Cardiac septum (tissue), 1 donor: ENCODE data around the gene KRT14. TPM values are rescaled to one million over a fixed set of nuclear protein-coding genes. Genes with fewer than 3 reads are reported as not detected.

Source experiments
- DNase-seq: peaks from one replicate; pipeline ENCODE4 v3.0.0-alpha.2; 2020; ENCODE audit warnings: low spot score
- intact Hi-C: fragments of 100-400 bp; cut with DNase I; formaldehyde crosslinking; loops from one replicate; pipeline ENCODE4 v1.14.0; 2022
- total RNA-seq: library from RNA; stranded (reverse); fragmentation: NEBNext Ultra II Directional; extraction: Animal tissue kit (Norgen Biotek cat#: 25700); gene quantifications from one replicate; pipeline ENCODE4 v1.2.1, GENCODE V29; 2021
- donor health status: DM: no; HTN: no; CAD: no.

KRT14 gene
- total RNA-seq, 1 donor from 2014 or later: not detected

DNA sequence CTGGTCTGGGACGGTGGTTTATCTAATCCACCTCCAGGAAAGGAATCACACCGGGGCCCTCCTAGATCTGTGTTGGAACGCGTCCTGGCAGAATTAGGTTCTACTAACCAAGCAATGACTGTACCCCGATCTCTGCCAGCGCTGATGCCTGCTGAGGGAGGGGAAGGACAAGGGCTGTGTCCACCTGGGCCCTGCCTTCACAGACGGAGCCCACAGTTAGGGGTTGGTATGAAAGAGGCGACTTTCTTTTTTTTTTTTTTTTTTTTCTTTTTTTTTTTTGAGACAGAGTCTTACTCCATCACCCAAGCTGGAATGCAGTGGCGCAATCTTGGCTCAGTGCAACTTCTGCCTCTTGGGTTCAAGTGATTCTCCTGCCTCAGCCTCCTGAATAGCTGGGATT is 48.7 kb downstream of the KRT14 start:
- intact Hi-C loops: no loop called here
- no peak for DNase-seq

DNA sequence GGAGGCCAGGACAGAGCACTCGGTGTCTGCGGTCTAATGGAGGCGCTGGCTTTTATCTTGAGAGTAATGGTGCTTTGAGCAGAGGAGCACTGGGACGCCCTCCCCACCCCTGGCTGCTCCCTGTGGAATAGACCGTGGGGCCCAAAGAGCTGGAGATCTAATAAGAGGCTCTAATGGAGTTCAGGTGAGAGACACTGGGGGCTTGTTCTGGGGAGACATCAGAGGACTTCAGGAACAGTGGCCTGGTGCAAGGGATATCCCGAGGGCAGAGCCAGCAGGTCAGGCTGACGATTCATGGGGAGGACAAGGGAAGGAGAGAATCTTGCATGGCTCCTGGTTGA is 49.1 kb downstream of the KRT14 start:
- no peak for DNase-seq
- intact Hi-C loops: no loop called here

DNA sequence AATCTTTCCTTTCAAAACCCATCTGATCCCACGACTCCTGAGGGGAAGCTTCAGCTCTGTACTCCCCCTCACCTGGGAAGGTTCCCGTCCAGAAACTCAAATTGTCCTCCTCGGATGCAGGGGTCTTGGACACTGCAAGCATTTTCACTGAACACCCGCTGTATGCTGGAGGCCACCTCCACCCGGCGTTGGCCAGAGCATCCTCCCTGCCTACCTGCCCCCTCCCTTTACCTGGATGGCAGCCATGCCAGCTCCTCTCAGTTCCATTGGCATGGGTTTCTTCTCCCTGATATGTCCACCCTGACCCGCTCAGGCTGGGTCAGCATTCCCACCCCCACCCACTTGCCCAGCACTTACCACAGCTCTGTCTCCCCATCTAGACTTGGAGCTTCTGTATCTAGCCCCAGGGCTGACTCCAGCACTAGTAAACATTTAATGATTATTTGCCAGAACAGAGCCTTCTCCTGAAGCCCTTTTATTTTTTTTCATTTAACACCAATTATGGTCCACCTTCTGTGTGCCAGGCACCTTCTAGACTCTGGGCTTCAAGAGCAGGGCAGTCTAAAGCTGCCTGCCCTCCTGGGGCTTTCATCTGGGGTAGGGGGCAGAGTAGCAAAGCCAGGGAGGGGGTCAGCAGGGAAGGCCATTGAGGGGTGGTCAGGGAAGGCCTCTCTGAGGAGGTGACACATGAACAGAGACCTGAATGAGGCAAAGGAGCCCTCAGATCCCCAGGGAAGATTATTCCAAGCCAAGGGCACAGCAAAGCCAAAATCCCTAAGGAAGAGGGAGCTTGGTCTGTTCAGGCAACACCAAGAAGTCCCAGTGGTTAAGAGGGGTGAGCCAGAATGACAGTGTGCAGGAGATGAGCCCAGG is 49.7 kb downstream of the KRT14 start:
- no peak for DNase-seq
- intact Hi-C loops: no loop called here

DNA sequence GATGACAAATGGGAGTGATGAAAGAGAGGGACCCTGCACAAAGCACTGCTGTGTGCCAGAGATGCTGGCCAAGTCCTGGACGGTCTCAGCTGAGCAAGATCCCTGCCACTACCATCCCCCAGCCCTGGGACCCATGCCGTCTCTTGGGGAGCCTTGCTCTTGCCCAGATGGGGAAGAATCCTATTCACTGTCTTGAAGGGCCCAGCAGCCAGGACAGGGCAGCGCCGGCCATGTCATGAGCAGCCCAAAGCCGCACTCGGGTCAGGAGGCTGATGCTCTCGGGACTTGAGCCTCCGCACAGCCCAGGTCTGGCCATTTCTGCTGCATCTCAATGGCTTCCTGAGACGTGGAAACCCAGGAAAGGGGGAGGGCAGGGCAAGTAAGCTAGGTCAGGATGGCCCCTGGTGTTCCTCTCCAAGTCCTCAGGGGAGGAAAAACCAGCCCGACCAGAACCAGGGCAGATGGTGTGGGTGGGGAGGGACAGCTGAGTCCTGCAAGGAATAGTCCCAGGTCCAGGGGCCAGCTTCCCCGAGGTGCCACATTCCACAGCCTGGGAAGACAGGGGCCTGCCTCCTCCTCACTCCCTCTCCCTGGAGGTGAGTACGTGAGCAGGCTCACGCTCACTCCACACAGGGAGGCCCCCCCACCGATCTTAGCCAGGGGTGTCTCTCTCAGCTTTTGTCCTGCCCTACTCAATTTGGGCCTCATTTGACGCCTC is 50.8 kb downstream of the KRT14 start:
- no peak for DNase-seq
- intact Hi-C loops: no loop called here

DNA sequence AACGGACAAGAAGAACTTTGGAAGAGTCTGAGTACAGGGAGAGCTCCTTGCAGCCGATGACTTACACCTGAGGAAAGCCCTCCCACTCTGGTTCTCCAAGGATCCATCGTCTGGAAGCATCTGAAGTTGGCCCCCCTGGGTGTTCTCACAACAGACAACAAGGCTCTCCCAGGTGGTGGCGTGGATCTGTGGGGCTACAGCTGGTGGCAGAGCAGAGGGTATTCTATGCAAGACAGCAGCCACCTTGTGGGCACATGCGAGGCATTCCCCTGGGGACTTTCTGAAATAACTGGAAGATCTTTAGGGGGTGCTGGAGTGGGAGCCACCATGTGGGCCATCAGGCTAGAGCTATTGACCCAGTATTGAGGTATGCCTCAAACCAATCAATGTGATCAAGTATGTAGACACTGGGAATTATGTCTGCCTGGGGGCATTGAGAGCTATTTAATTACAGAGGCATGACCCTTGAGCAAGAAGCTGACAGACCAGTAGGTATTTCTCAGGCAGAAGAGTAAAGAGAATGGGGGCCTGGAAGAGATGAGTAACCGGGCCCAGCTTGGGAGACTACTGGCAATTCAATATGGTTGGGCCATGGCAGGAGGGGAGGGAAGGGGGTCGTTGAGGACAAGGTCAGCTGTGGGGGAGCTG is 51.7 kb downstream of the KRT14 start:
- intact Hi-C loops: no loop called here
- no peak for DNase-seq

GRCh38 chr17:41533613-41534012 is 53.1 kb downstream of the KRT14 start:
- intact Hi-C loops: no loop called here

DNA sequence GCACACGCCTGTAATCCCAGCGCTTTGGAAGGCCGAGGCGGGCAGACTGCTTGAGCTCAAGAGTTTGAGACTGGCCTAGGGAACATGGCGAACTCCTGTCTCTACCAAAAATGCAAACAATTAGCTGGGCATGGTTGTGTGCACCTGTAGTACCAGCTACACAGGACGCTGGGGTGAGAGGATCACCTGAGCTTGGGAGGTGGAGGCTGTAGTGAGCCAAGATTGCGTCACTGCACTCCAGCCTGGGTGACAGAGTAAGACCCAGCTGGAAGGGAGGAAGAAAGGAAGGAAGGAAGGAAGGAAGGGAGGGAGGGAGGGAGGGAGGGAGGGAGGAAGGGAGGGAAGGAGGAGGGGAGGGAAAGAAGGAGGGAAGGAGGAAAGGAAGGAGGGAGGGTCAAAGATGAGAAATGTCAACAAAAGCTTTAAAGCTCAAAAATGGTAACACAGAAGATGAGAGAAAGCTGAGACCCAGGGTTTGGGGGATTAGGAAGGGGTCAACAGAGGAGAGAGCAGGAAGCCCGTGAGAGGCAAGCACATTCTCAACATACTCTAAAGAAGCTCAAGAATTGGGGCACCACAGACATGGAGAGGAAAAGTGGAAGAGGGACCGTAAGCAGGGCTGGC is 53.6 kb downstream of the KRT14 start:
- DNase-seq: no peak
- intact Hi-C loops: no loop called here

More at GRCh38 chr17:41533613-41534012, 53.1 kb downstream of the KRT14 start:
- no peak for DNase-seq

Other genes with a start within 250 kb of the KRT14 start
- gene KRT33A, start 236.1 kb downstream of the KRT14 start, total RNA-seq: not detected
- gene KRT33B, start 217.1 kb downstream of the KRT14 start, total RNA-seq: not detected
- not detected for gene KRT34, start 204.6 kb downstream of the KRT14 start, total RNA-seq
- gene KRT31, start 189.3 kb downstream of the KRT14 start, total RNA-seq: not detected
- gene KRT37, start 162.3 kb downstream of the KRT14 start, total RNA-seq: not detected
- not detected for gene KRT38, start 145.9 kb downstream of the KRT14 start, total RNA-seq
- 0.27 TPM for gene KRT32, start 119.5 kb downstream of the KRT14 start, total RNA-seq
- not detected for gene KRT35, start 105.7 kb downstream of the KRT14 start, total RNA-seq
- not detected for gene KRT36, start 97.0 kb downstream of the KRT14 start, total RNA-seq
- not detected for gene KRT13, start 81.3 kb downstream of the KRT14 start, total RNA-seq
- gene KRT15, start 68.0 kb downstream of the KRT14 start, total RNA-seq: not detected
- gene KRT19, start 58.6 kb downstream of the KRT14 start, total RNA-seq: 1.1 TPM
- not detected for gene KRT9, start 14.8 kb downstream of the KRT14 start, total RNA-seq
- not detected for gene KRT16, start 25.9 kb upstream of the KRT14 start, total RNA-seq
- not detected for gene KRT17, start 37.7 kb upstream of the KRT14 start, total RNA-seq
- gene EIF1, start 102.0 kb upstream of the KRT14 start, total RNA-seq: 1,014 TPM
- gene GAST, start 125.4 kb upstream of the KRT14 start, total RNA-seq: not detected
- 0.08 TPM for gene HAP1, start 147.7 kb upstream of the KRT14 start, total RNA-seq
- gene JUP, start 199.8 kb upstream of the KRT14 start, total RNA-seq: 150 TPM
- 5.1 TPM for gene P3H4, start 225.1 kb upstream of the KRT14 start, total RNA-seq
- 17.7 TPM for gene FKBP10, start 226.1 kb upstream of the KRT14 start, total RNA-seq
- 22.8 TPM for gene NT5C3B, start 249.3 kb upstream of the KRT14 start, total RNA-seq